ENCODE results near the gene SIM1. TPM values are rescaled to one million over a fixed set of nuclear protein-coding genes. Genes with fewer than 3 reads are reported as not detected.

Gene SIM1
- total RNA-seq, 1 donor from 2014 or later, result 0.47 TPM

GRCh38 chr6:100433726-100434435 lies 30.8 kb downstream of the SIM1 start:
- intact Hi-C loops (cut with micrococcal nuclease), result no loop called here

- intact Hi-C loops (cut with micrococcal nuclease), result no loop called here
Measured at GRCh38 chr6:100432136-100432535, 32.6 kb downstream of the SIM1 start.

DNA sequence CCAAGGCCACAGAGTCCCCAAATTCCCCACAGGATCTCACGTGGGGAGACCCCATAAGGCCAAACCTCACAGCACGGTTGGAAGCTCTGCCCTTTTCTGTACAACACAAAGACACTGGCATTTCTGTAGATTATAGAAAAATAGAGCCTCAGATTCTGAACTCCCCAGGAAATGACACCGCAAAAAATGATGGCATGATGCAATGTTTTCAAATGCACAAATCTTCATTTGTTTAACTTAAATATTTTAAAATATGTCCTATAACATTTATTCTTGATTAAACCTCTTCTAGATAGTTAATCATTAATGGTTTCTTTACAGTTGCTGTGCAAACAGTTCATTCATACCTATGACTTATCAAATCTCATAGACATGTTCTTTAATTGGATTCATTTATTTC lies 33.8 kb downstream of the SIM1 start:
- intact Hi-C loops (cut with micrococcal nuclease), result no loop called here

GRCh38 chr6:100427452-100427851 lies 37.3 kb downstream of the SIM1 start:
- intact Hi-C loops (cut with micrococcal nuclease), result no loop called here

DNA sequence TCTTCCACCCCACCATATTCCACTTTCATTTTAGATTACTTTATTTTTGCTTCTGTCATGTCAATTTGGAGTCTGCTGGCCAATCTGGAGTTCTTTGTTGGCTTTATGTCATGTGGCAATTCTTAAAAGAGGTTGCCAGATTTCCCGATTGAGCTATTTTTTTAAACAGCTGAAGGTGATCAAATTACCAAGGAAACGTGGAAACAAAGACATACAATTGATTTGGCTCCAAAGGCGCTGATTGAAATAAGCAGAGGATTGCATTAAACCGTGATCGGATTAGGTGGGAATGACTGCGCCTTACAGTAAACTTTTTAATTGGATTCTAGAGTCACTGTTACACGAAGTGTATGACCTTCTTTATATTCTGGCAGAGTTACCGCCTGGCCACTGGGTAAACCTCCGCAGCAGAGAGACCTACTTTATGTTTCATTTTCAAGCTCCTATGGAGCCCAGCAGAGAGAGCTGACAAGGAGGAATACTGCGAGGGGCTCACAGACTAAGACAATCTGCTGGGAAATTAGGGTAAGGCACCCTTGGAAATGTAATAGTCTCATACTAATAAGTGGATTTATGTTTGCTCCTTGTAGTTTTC lies 37.9 kb downstream of the SIM1 start:
- intact Hi-C loops (cut with micrococcal nuclease), result loop anchor here (1.0 kb wide), 1 partner anchor 42 kb away; no protein-coding TSS in a partner anchor

DNA sequence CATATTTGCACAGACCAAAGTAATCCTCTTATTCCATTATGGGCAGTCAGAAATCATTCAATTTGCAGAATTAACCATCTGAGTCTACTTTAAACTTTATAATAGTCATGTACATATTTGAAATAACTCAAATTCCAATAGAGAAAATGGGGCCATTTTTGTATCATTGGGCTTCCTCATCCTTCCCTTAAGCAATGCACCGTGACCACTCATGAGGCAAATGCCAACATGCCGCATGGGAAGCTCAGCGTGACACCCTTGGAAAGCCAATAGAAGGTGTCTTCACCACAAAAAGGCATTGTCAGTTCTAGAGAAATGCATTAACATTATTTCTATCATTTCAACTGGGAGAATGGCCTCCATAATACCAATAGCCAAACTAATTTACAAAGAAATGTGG lies 38.5 kb downstream of the SIM1 start:
- intact Hi-C loops (cut with micrococcal nuclease), result loop anchor here (1.0 kb wide), 1 partner anchor 41 kb away; no protein-coding TSS in a partner anchor

DNA sequence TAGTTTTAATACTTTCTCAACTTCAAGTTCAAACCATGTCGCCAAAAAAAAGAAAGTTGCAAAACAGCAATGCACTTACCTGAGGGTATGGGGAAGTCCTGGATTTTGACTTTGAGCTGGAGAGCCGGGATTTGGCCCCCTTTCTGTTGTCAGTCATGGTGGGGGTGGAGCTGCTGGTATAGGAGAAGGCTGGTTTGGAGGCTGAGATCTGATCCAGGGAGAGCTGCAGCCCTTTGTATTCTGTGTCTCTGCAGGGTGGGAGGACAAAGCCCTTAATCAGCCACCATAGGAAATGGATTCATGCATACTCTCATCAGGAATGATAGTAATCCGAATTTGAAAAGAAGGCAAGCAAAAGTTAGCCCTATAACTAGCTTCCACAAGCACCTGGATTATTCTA lies 44.0 kb downstream of the SIM1 start:
- intact Hi-C loops (cut with micrococcal nuclease), result no loop called here

DNA sequence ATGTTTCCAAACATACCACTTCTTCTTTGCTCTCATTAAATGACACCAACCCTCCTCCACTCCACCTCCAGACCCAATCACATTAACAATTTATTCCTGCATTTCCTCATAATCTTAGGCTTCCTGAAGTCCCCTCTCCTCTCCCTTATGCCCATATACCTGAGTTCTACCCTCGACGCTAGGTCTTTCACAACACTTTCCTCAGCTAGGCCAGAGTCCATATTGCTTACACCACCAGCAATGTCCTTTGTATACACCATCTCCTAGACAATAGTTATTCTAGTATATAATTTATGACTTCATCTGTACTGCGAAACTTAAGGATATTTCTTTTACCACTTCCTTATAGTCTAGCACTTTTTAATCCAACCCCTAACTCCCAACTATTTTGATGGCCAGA lies 47.7 kb downstream of the SIM1 start:
- intact Hi-C loops (cut with micrococcal nuclease), result no loop called here

DNA sequence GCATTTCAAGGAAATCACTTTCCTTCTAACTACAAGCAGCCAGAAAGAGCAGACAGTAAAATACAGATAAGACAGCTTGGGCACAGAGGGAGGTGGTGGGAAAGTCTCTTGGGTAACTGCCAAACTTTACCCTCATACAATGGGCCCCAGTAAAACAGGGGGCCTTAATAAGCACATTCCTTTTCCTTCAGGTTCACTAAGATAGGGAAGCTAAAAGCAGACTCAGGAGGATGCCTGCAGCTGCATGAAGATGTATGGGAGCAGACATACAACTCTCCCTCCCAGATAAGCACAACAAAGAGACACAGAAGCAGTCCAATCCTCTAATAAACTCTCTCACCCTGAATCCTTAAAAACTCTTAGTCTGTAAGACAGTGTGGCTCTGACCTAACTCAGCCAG lies 49.0 kb downstream of the SIM1 start:
- intact Hi-C loops (cut with micrococcal nuclease), result no loop called here

DNA sequence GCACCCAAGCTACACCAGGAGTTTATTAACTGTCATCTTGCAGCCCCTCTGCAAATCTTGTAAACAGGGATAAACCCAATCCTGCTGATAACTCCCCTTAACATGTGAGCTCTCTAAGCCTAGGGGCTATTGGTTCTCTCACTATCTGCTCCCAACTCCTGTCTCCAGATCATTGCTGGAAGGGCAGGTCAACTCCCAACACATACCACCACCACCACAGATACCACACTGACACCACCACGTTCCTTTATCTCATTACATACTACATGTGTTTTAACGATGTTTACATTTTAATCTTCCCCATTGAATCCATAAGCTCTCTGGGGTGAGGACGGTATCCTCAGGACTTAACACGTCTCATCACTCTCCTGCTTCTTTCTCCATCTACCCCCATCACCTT lies 51.8 kb downstream of the SIM1 start:
- intact Hi-C loops (cut with micrococcal nuclease), result no loop called here

DNA sequence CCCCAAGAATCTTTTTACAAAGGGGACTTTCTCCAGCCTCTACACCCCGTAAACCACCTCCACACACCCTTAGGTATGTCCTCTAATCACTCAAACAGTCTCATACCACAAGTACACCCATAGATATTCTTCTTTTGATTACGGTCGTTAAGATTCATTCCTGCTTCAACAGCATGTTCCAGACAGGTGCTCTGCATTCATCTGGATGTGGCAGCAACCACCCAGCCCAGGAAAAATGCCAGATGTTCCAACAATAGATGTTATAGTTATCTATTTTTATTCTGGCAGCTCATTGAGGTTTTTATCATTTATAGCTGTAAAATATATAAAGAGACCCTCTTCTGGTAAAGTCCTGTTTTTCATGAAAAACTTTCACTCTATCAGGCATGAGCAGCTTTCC lies 60.7 kb downstream of the SIM1 start:
- intact Hi-C loops (cut with micrococcal nuclease), result no loop called here

DNA sequence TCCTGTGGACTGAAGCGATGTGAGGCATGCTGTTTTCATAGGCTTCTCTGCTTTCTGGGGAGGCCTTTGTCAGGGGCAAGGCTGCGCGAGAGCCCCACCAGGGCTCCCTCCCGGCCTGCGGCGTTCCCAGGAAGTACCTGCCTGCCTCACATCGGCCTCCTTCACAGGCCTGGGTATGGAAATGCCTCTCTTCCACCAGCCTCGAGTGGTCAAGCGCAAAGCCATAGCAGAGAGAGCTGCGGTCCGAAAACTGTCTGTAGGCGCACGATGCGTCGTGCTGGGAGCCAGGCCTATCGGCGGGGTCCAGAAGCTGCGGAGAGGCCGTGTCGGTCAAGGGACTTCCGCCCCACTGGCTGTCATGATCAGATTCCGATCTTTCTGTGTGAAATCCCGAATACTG lies 71.2 kb downstream of the SIM1 start:
- intact Hi-C loops (cut with micrococcal nuclease), result no loop called here

GRCh38 chr6:100392423-100392822 lies 72.3 kb downstream of the SIM1 start:
- intact Hi-C loops (cut with micrococcal nuclease), result no loop called here

- intact Hi-C loops (cut with micrococcal nuclease), result no loop called here
Measured at GRCh38 chr6:100388868-100389519, 75.7 kb downstream of the SIM1 start.

DNA sequence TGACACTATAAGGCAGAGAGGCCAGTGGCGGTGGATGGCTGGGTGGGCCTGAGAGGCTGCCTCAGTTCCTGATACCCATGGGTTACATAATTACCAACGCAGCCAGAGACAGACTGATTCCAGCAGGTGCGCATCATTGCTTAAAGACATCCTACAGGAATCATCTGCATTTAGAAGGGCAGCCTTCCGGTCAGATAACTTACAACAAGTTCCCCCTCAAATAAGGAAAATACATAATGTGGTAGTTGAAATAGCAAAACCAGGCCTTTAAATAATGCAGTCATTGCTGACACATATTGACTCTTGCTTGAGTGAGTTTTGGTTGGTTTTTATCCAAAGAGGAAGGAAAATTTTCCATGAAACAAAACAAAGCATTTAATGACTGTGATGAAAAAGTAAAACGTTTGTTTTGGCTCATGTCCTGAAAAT lies 81.9 kb downstream of the SIM1 start:
- intact Hi-C loops (cut with micrococcal nuclease), result no loop called here

DNA sequence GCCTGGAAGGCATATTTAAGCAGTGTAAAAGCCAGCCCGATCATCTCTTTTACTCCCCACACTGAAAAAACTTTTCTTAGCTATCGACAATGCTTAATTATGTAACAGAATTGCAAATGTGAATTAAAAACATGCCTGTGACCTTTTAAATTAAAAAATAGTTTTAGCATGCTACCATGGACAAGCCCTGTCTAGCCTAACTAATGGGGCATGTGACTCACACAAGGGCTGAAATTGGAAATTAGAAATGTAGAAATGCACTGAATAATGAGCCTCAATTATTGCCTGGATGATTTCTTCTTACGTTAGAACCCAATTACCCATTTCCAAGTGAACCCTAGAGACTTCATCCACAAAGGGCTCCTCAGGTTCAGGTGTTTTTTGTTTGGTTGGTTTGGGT lies 82.7 kb downstream of the SIM1 start:
- intact Hi-C loops (cut with micrococcal nuclease), result no loop called here

GRCh38 chr6:100381111-100381510 lies 83.6 kb downstream of the SIM1 start:
- intact Hi-C loops (cut with micrococcal nuclease), result no loop called here

DNA sequence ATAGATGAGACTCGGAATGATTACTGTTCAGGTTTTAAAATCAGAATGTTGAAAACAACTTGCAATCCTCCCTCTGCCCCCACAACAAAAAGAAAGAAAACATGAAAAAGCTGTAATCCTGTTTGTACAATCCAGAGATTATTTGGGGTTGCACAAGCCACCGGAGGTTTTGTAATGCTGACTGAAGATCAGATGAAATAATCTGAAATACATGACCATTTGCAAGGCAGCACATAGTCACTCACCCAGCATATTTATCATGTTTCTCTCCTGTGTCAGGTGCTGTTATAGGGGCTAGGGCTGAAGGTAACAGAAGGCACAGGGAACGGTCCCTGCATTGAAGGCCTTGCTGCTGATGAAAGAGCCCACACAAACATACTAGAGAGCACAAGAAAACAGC lies 85.3 kb downstream of the SIM1 start:
- intact Hi-C loops (cut with micrococcal nuclease), result no loop called here

DNA sequence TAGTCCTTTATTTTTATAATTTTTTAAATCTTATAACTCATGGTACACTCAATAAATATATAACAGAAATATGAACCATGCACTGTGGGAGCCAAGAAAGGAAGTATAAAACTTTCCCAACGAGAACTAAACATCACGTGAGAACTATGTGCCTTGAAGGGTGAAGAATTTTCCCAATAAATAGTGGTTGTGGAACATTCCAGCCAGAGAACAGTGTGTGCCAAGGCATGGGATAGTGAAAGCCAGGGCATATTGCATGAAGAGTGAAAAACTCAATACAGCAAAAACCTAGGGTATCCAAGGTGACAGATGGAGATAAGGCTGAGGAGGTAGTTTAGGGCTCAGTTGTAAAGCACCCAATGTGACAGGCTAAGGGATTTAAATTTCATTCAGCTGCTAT lies 86.1 kb downstream of the SIM1 start:
- intact Hi-C loops (cut with micrococcal nuclease), result no loop called here

DNA sequence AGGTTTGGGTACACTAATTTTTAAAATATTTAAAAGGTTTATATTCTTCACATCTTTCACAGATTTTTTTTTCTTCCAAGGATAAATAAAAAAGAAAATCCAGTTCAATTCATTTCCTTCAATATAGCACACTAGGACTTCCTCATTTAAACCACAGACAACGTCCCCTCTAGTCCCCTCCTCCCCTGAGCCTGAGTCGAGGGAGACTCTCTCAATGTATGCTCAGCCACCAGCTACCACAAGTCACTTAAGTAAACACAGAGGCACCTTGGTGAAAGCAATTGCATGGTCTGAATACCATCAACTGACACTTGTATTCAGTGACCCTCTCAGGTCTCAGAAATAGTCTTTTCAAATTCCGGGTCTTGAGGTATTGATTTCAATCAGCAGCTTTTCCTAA lies 88.6 kb downstream of the SIM1 start:
- intact Hi-C loops (cut with micrococcal nuclease), result no loop called here

GRCh38 chr6:100372326-100373091 lies 92.2 kb downstream of the SIM1 start:
- intact Hi-C loops (cut with micrococcal nuclease), result no loop called here

DNA sequence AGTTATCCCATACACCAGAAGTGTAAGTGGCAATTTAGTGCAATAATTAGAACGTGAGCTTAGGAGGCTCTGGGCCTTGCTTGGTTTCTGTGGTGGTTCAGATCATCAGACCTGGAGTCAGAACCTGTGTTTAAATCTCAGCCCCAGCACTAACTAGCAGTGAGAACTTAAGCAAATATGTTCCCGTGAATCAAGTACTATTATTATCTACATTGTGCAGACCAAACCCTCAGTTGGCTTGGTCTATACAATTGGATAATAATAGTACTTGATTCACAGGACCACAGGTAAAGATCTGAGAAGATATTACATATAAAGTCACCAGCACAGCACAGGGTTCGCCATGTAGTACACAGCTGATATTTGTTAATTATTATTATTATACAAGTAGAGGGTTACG lies 93.1 kb downstream of the SIM1 start:
- intact Hi-C loops (cut with micrococcal nuclease), result no loop called here

All from T-helper 1 cell treated with Interleukin-12 subunit alpha and Interleukin-12 subunit beta and Interleukin-4 antibody, amounts not matched to agents 30 ng/mL and 1 ng/mL, for 36 hours (primary cell).